ENCODE results near the gene PLIN3.

DNA sequence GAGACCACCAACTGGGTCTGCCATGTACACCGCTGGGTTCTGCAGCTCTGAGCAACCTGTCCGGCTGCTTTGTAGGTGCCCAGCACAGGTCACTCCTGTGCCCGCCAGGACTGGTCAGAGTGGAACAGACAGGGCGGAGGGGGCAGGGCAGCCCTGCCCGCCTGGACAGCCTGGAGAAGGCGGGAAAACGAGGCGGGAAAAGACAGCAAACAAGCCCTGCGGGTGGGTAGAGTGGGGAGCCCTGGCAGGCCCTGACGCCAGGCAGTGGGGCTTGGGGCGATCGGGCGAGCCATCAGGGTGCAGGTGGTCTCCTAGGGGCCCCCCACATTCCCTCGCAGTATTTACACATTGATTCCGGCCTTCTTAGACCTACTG is 41.3 kb upstream of the PLIN3 start:
- TF ChIP-seq POLR2AphosphoS5 (IDR thresholded peaks at IDR 0.05; ENCODE audit: low read depth, low read length) (no peak), POLR2A (IDR thresholded peaks at IDR 0.05; ENCODE audit: borderline replicate concordance, extremely low read depth, insufficient read depth, insufficient read length) (no peak), SP1 (IDR thresholded peaks at IDR 0.05; ENCODE audit: low read depth) (no peak), JUND (IDR thresholded peaks at IDR 0.05) (no peak), EGR1 (IDR thresholded peaks at IDR 0.05; ENCODE audit: low read depth) (no peak), TCF7L2 (IDR thresholded peaks at IDR 0.05; ENCODE audit: borderline replicate concordance, extremely low read depth, insufficient read depth, insufficient read length) (no peak), RAD21 (IDR thresholded peaks at IDR 0.05; ENCODE audit: low read depth) (no peak), CEBPB (IDR thresholded peaks at IDR 0.05; ENCODE audit: low read depth) (no peak)
- TF ChIP-seq, protein P1, sequence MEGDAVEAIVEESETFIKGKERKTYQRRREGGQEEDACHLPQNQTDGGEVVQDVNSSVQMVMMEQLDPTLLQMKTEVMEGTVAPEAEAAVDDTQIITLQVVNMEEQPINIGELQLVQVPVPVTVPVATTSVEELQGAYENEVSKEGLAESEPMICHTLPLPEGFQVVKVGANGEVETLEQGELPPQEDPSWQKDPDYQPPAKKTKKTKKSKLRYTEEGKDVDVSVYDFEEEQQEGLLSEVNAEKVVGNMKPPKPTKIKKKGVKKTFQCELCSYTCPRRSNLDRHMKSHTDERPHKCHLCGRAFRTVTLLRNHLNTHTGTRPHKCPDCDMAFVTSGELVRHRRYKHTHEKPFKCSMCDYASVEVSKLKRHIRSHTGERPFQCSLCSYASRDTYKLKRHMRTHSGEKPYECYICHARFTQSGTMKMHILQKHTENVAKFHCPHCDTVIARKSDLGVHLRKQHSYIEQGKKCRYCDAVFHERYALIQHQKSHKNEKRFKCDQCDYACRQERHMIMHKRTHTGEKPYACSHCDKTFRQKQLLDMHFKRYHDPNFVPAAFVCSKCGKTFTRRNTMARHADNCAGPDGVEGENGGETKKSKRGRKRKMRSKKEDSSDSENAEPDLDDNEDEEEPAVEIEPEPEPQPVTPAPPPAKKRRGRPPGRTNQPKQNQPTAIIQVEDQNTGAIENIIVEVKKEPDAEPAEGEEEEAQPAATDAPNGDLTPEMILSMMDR (IDR thresholded peaks at IDR 0.05 in 2 of 3, conservative IDR thresholded peaks at IDR 0.05 in 1 of 3; ENCODE audit: borderline replicate concordance in 1 of 3, insufficient read depth in 1 of 3, low read depth in 2 of 3, low read length in 2 of 3) = no peak
- TF ChIP-seq, protein P2, sequence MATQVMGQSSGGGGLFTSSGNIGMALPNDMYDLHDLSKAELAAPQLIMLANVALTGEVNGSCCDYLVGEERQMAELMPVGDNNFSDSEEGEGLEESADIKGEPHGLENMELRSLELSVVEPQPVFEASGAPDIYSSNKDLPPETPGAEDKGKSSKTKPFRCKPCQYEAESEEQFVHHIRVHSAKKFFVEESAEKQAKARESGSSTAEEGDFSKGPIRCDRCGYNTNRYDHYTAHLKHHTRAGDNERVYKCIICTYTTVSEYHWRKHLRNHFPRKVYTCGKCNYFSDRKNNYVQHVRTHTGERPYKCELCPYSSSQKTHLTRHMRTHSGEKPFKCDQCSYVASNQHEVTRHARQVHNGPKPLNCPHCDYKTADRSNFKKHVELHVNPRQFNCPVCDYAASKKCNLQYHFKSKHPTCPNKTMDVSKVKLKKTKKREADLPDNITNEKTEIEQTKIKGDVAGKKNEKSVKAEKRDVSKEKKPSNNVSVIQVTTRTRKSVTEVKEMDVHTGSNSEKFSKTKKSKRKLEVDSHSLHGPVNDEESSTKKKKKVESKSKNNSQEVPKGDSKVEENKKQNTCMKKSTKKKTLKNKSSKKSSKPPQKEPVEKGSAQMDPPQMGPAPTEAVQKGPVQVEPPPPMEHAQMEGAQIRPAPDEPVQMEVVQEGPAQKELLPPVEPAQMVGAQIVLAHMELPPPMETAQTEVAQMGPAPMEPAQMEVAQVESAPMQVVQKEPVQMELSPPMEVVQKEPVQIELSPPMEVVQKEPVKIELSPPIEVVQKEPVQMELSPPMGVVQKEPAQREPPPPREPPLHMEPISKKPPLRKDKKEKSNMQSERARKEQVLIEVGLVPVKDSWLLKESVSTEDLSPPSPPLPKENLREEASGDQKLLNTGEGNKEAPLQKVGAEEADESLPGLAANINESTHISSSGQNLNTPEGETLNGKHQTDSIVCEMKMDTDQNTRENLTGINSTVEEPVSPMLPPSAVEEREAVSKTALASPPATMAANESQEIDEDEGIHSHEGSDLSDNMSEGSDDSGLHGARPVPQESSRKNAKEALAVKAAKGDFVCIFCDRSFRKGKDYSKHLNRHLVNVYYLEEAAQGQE (IDR thresholded peaks at IDR 0.05; ENCODE audit: low read depth) = no peak
- TF ChIP-seq, protein P3, sequence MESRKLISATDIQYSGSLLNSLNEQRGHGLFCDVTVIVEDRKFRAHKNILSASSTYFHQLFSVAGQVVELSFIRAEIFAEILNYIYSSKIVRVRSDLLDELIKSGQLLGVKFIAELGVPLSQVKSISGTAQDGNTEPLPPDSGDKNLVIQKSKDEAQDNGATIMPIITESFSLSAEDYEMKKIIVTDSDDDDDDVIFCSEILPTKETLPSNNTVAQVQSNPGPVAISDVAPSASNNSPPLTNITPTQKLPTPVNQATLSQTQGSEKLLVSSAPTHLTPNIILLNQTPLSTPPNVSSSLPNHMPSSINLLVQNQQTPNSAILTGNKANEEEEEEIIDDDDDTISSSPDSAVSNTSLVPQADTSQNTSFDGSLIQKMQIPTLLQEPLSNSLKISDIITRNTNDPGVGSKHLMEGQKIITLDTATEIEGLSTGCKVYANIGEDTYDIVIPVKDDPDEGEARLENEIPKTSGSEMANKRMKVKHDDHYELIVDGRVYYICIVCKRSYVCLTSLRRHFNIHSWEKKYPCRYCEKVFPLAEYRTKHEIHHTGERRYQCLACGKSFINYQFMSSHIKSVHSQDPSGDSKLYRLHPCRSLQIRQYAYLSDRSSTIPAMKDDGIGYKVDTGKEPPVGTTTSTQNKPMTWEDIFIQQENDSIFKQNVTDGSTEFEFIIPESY (IDR thresholded peaks at IDR 0.05; ENCODE audit: extremely low read depth, insufficient replicate concordance, low read length) = no peak
